Measurements from ENCODE around the gene ANTXRL. TPM values are rescaled to one million over a fixed set of nuclear protein-coding genes. Genes with fewer than 3 reads are reported as not detected.

Gene ANTXRL
- total and polyA plus RNA-seq, 2 of the 8 experiments (the other 6 are each of a cell fraction or from before 2014, with no cell fraction given) = not detected

DNA sequence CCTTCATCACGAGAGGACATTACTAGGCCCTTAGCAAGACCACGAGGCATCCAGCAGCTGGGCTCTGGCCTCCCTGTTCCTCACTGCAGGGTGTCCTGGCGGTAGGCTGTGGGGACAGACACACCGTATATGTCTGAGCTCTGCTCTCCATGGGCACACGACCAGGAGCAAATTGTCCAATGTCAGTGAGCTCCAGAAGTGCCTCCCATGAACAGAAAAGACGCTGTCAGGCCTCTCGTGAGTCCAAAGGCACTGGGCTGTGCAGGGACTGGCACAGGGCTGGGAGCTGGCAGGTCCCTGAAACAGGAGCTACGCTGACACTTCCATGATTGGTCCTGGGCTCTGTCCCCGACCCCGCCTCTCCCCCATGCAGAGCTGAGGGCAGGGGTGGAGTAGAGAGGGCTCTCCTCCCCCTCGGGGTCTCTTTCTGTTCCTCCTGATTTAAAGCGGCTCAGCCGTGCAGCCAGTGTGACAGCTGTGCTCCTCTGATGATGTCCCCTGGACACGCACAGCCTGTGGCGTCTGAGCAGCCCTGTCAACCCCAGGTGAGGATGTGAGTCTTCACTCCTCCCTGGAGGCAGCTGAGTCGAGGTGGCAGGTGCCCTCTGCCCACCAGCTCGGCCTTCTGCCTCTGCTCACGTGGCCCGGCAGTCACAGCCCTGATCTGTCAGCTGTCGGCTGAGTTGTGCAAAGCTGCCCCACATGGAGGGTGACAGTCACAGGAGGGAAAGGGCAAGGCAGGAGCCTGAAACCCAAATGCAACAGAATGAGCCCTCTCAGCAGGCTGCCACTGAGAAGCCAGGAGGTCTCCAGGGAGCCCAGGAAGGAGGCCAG lies 13.0 kb downstream of the ANTXRL start:
- Histone ChIP-seq H3K9ac (replicated peaks in 1 of 4; ENCODE audit: extremely low read depth in 1 of 4, low read depth in 3 of 4, low read length in 3 of 4) (no peak overlapping the region), H3K79me1 (ENCODE audit: low read depth, low read length) (no peaks in the 10 kb centered on the region), H3K9me3 (ENCODE audit: insufficient read depth in 2 of 2, low read depth in 1 of 2, low read length in 1 of 2) (no peaks in the 10 kb centered on the region), H3K18ac (ENCODE audit: extremely low read depth, low read length) (no peak overlapping the region), H3K79me2 (ENCODE audit: control insufficient read depth in 1 of 2, insufficient read depth in 2 of 2, low read length in 2 of 2) (no peaks in the 10 kb centered on the region), H2BK12ac (ENCODE audit: low read depth, low read length) (no peak overlapping the region), H2AK5ac (ENCODE audit: low read depth, low read length) (no peak overlapping the region), H3K4ac (replicated peaks; ENCODE audit: insufficient read length, low read depth, low read length) (no peak overlapping the region), H3K23ac (ENCODE audit: insufficient read length) (no peak overlapping the region), H2AFZ (ENCODE audit: low read length) (peak overlapping the region; percentile 30; the same call in 1 of the 2 replicates), H3K36me3 (ENCODE audit: control insufficient read depth in 2 of 4, insufficient read depth in 4 of 4, low read length in 3 of 4) (no peaks in the 10 kb centered on the region), H4K5ac (ENCODE audit: insufficient read length, low read depth, low read length) (no peak overlapping the region), H3K23me2 (ENCODE audit: low read depth, low read length) (peaks cover 8% of the 10 kb centered on the region; the same call in 1 of the 2 replicates), H3K4me1 (replicated peaks in 1 of 4; ENCODE audit: control insufficient read depth in 3 of 4, insufficient read depth in 4 of 4, low read length in 3 of 4) (peaks cover 0 to 3% (median 2%) of the 10 kb centered on the region in 4 experiments; a peak in 4 of 7 replicates), H3K27me3 (replicated peaks in 1 of 4; ENCODE audit: control insufficient read depth in 3 of 4, extremely low read depth in 1 of 4, insufficient read depth in 3 of 4, low read length in 3 of 4) (no peaks in the 10 kb centered on the region; a peak in 1 of 7 replicates), H3K4me2 (ENCODE audit: insufficient read depth in 1 of 2, low read depth in 2 of 2, low read length in 2 of 2) (no peak overlapping the region), H2BK20ac (ENCODE audit: low read length) (no peak overlapping the region), H4K8ac (ENCODE audit: extremely low read depth, insufficient read depth, low read length) (no peak overlapping the region; the same call in 1 of the 2 replicates), H2BK5ac (ENCODE audit: low read depth, low read length) (no peak overlapping the region; the same call in 1 of the 2 replicates), H2BK120ac (replicated peaks; ENCODE audit: low read depth, low read length) (no peak overlapping the region), H4K20me1 (replicated peaks in 1 of 2; ENCODE audit: control insufficient read depth in 1 of 2, insufficient read depth in 2 of 2, low read length in 2 of 2) (peaks cover 0 to 5% of the 10 kb centered on the region in 2 experiments), H3K4me3 (ENCODE audit: extremely low read depth in 1 of 4, insufficient read depth in 2 of 4, low read depth in 3 of 4, low read length in 4 of 4) (no peak overlapping the region), H2BK15ac (ENCODE audit: low read length) (peak overlapping the region; percentile 46; the same call in 1 of the 2 replicates), H3K27ac (ENCODE audit: low read depth, low read length) (no peak overlapping the region), H3K56ac (replicated peaks; ENCODE audit: insufficient read length, low read depth, low read length) (no peak overlapping the region), H4K91ac (replicated peaks; ENCODE audit: insufficient read length, low read length) (no peak overlapping the region), H3K14ac (ENCODE audit: insufficient read length) (no peak overlapping the region)
- 84% methylated on average over 19 of the region's 20 CpGs; no CpG with 5 or more reads in 1 of the 2 experiments for WGBS, 2 experiments (ENCODE audit: extremely low coverage in 1 of 2, insufficient coverage in 1 of 2, insufficient read length in 1 of 2, insufficient replicate concordance in 2 of 2, low coverage in 1 of 2, low lambda C conversion rate in 2 of 2, missing lambda C conversion rate in 1 of 2)
- FAIRE-seq (no peak), DNase-seq (ENCODE audit: low read depth in 1 of 2, low spot score in 2 of 2) (peak in 1 of 2 experiments; percentile 69)
- ChIA-PET POLR2A (ENCODE audit: partially characterized antibody) (interaction anchor here (0.9 kb wide), 1 partner anchor 9 kb away, joined by 3 read pairs; no protein-coding TSS in a partner anchor), CTCF (ENCODE audit: partially characterized antibody) (interaction anchor here (0.9 to 1.7 kb wide), 8 partner anchors 9 to 228 kb away, joined by 3 to 8 read pairs (median 4); no protein-coding TSS in a partner anchor)
- TF ChIP-seq RAD21 (IDR thresholded peaks at IDR 0.05 in 1 of 2, conservative IDR thresholded peaks at IDR 0.05 in 1 of 2; ENCODE audit: low read depth in 2 of 2, low read length in 2 of 2) (no peak), FOSL1 (IDR thresholded peaks at IDR 0.05; ENCODE audit: insufficient read depth, low read depth, low read length) (no peak), RNF2 (IDR thresholded peaks at IDR 0.05; ENCODE audit: borderline replicate concordance, low read depth, low read length, missing control alignments, poor library complexity, severe bottlenecking) (no peak), ZNF274 (IDR thresholded peaks at IDR 0.05; ENCODE audit: borderline replicate concordance, extremely low read depth, low read length) (no peak), POLR2AphosphoS5 (IDR thresholded peaks at IDR 0.05; ENCODE audit: low read depth, low read length) (no peak), SIN3A (conservative IDR thresholded peaks at IDR 0.05 in 1 of 2, IDR thresholded peaks at IDR 0.05 in 1 of 2; ENCODE audit: low read depth in 1 of 2, low read length in 2 of 2) (no peak), SIX5 (IDR thresholded peaks at IDR 0.05; ENCODE audit: low read depth, low read length) (no peak), SP1 (IDR thresholded peaks at IDR 0.05; ENCODE audit: low read depth, low read length) (no peak), TCF12 (IDR thresholded peaks at IDR 0.05; ENCODE audit: low read depth, low read length) (no peak), ASH2L (IDR thresholded peaks at IDR 0.05; ENCODE audit: low read length) (no peak)

All from H1 (cell line).